SK-N-SH treated with all-trans-retinoic acid at 6 μM for 48 hours (cell line): ENCODE measurements around the gene FBXW12.

Experiments
- ATAC-seq: fragments of 200-7000 bp; cut with Tn5 transposase; 3 replicates; pipeline ENCODE4 v1.9.1; 2020; ENCODE audit warnings: mild to moderate bottlenecking, moderate library complexity
- ARNTL ChIP-seq: fragments of 450-650 bp; formaldehyde crosslinking; IDR thresholded peaks from 2 replicates; pipeline ENCODE4 v1.5.0; 2020; ENCODE audit warnings: low read depth, mild to moderate bottlenecking, moderate library complexity, borderline replicate concordance
- BACH2 ChIP-seq: fragments of 250-450 bp; sonication (Bioruptor Pico); IDR thresholded peaks from 2 replicates; pipeline ENCODE4 v1.9.0; 2021; ENCODE audit warnings: mild to moderate bottlenecking, borderline replicate concordance
- CSDC2 ChIP-seq: fragments of 250-450 bp; sonication (Bioruptor Pico); IDR thresholded peaks from 2 replicates; pipeline ENCODE4 v1.5.0; 2020; ENCODE audit warnings: mild to moderate bottlenecking, moderate library complexity
- CSRNP3 ChIP-seq: fragments of 250-450 bp; sonication (Bioruptor Pico); IDR thresholded peaks from 2 replicates; pipeline ENCODE4 v1.5.1; 2021; ENCODE audit warnings: mild to moderate bottlenecking, moderate library complexity
- ESRRG ChIP-seq: fragments of 250-450 bp; sonication (Bioruptor Pico); IDR thresholded peaks from 2 replicates; pipeline ENCODE4 v1.6.1; 2021; ENCODE audit warnings: mild to moderate bottlenecking
- ISL1 ChIP-seq: fragments of 250-450 bp; sonication (Bioruptor Pico); IDR thresholded peaks from 2 replicates; pipeline ENCODE4 v2.1.2; 2022; ENCODE audit warnings: mild to moderate bottlenecking, moderate library complexity
- PATZ1 ChIP-seq: fragments of 250-450 bp; sonication (Bioruptor Pico); IDR thresholded peaks from 2 replicates; pipeline ENCODE4 v1.8.0; 2020; ENCODE audit warnings: mild to moderate bottlenecking, moderate library complexity, borderline replicate concordance
- PPARA ChIP-seq: fragments of 250-450 bp; sonication (Bioruptor Pico); IDR thresholded peaks from 2 replicates; pipeline ENCODE4 v1.5.0; 2020; ENCODE audit warnings: mild to moderate bottlenecking, borderline replicate concordance
- RARB ChIP-seq: fragments of 250-450 bp; sonication (Bioruptor Pico); IDR thresholded peaks from 2 replicates; pipeline ENCODE4 v1.8.0; 2021; ENCODE audit warnings: mild to moderate bottlenecking, moderate library complexity
- SNAI2 ChIP-seq: fragments of 250-450 bp; sonication (Bioruptor Pico); IDR thresholded peaks from 2 replicates; pipeline ENCODE4 v1.5.0; 2020; ENCODE audit warnings: mild to moderate bottlenecking, moderate library complexity
- TCF4 ChIP-seq: fragments of 250-450 bp; sonication (Bioruptor Pico); IDR thresholded peaks from 2 replicates; pipeline ENCODE4 v1.8.0; 2021; ENCODE audit warnings: mild to moderate bottlenecking, moderate library complexity, borderline replicate concordance
- ZC3H10 ChIP-seq: fragments of 250-450 bp; sonication (Bioruptor Pico); IDR thresholded peaks from 2 replicates; pipeline ENCODE4 v1.5.1; 2021; ENCODE audit warnings: mild to moderate bottlenecking, moderate library complexity
- ZFP3 ChIP-seq: fragments of 250-450 bp; sonication (Bioruptor Pico); IDR thresholded peaks from 2 replicates; pipeline ENCODE4 v1.5.0; 2020; ENCODE audit warnings: mild to moderate bottlenecking, moderate library complexity
- ZFP30 ChIP-seq: fragments of 450-650 bp; formaldehyde crosslinking; IDR thresholded peaks from 2 replicates; pipeline ENCODE4 v1.5.0; 2022; ENCODE audit warnings: mild to moderate bottlenecking, moderate library complexity
- ZNF565 ChIP-seq: fragments of 450-650 bp; formaldehyde crosslinking; conservative IDR thresholded peaks from 2 replicates; pipeline ENCODE4 v1.5.0; 2020; ENCODE audit warnings: low read depth, mild to moderate bottlenecking, moderate library complexity
- ZNF70 ChIP-seq: fragments of 450-650 bp; formaldehyde crosslinking; IDR thresholded peaks from 2 replicates; pipeline ENCODE4 v1.5.0; 2020; ENCODE audit warnings: mild to moderate bottlenecking, moderate library complexity
- ZNF8 ChIP-seq: fragments of 450-650 bp; formaldehyde crosslinking; IDR thresholded peaks from 2 replicates; pipeline ENCODE4 v1.5.0; 2020; ENCODE audit warnings: mild to moderate bottlenecking, moderate library complexity
- TF ChIP-seq, protein P1 (sequence below): fragments of 250-450 bp; sonication (Bioruptor Pico); IDR thresholded peaks from 2 replicates; pipeline ENCODE4 v1.8.0; 2021; ENCODE audit warnings: low read depth, mild to moderate bottlenecking, moderate library complexity, borderline replicate concordance
- TF ChIP-seq, protein P2 (sequence below): fragments of 250-450 bp; sonication (Bioruptor Pico); IDR thresholded peaks from 2 replicates; pipeline ENCODE4 v1.5.0; 2020; ENCODE audit warnings: mild to moderate bottlenecking, moderate library complexity
- TF ChIP-seq, protein P3 (sequence below): fragments of 250-450 bp; sonication (Bioruptor Pico); IDR thresholded peaks from 2 replicates; pipeline ENCODE4 v1.5.1; 2020; ENCODE audit warnings: low read depth, mild to moderate bottlenecking, moderate library complexity

Gene FBXW12

GRCh38 chr3:48436855-48437254 is 64.8 kb downstream of the FBXW12 start:
- no peak for ATAC-seq
- TF ChIP-seq, protein P1, sequence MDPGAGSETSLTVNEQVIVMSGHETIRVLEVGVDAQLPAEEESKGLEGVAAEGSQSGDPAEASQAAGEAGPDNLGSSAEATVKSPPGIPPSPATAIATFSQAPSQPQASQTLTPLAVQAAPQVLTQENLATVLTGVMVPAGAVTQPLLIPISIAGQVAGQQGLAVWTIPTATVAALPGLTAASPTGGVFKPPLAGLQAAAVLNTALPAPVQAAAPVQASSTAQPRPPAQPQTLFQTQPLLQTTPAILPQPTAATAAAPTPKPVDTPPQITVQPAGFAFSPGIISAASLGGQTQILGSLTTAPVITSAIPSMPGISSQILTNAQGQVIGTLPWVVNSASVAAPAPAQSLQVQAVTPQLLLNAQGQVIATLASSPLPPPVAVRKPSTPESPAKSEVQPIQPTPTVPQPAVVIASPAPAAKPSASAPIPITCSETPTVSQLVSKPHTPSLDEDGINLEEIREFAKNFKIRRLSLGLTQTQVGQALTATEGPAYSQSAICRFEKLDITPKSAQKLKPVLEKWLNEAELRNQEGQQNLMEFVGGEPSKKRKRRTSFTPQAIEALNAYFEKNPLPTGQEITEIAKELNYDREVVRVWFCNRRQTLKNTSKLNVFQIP (CRISPR knock-in tag): no peak
- TF ChIP-seq BACH2 (no peak), PATZ1 (CRISPR knock-in tag) (no peak), RARB (no peak), TCF4 (no peak)

GRCh38 chr3:48437812-48438211 is 65.8 kb downstream of the FBXW12 start:
- no peak for ATAC-seq
- TF ChIP-seq CSRNP3 (no peak), PPARA (no peak), ZFP30 (CRISPR knock-in tag) (no peak), ISL1 (CRISPR knock-in tag) (no peak), ARNTL (CRISPR knock-in tag) (no peak), PATZ1 (CRISPR knock-in tag) (no peak), ZFP3 (CRISPR knock-in tag) (no peak), RARB (no peak), ZC3H10 (CRISPR knock-in tag) (no peak), ESRRG (CRISPR knock-in tag) (no peak), ZNF565 (no peak), TCF4 (no peak), CSDC2 (CRISPR knock-in tag) (no peak), BACH2 (no peak)
- TF ChIP-seq, protein P1 (CRISPR knock-in tag): no peak
- TF ChIP-seq, protein P2, sequence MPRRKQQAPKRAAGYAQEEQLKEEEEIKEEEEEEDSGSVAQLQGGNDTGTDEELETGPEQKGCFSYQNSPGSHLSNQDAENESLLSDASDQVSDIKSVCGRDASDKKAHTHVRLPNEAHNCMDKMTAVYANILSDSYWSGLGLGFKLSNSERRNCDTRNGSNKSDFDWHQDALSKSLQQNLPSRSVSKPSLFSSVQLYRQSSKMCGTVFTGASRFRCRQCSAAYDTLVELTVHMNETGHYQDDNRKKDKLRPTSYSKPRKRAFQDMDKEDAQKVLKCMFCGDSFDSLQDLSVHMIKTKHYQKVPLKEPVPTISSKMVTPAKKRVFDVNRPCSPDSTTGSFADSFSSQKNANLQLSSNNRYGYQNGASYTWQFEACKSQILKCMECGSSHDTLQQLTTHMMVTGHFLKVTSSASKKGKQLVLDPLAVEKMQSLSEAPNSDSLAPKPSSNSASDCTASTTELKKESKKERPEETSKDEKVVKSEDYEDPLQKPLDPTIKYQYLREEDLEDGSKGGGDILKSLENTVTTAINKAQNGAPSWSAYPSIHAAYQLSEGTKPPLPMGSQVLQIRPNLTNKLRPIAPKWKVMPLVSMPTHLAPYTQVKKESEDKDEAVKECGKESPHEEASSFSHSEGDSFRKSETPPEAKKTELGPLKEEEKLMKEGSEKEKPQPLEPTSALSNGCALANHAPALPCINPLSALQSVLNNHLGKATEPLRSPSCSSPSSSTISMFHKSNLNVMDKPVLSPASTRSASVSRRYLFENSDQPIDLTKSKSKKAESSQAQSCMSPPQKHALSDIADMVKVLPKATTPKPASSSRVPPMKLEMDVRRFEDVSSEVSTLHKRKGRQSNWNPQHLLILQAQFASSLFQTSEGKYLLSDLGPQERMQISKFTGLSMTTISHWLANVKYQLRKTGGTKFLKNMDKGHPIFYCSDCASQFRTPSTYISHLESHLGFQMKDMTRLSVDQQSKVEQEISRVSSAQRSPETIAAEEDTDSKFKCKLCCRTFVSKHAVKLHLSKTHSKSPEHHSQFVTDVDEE (CRISPR knock-in tag): no peak
- TF ChIP-seq, all 23 proteins: peak for 0

DNA sequence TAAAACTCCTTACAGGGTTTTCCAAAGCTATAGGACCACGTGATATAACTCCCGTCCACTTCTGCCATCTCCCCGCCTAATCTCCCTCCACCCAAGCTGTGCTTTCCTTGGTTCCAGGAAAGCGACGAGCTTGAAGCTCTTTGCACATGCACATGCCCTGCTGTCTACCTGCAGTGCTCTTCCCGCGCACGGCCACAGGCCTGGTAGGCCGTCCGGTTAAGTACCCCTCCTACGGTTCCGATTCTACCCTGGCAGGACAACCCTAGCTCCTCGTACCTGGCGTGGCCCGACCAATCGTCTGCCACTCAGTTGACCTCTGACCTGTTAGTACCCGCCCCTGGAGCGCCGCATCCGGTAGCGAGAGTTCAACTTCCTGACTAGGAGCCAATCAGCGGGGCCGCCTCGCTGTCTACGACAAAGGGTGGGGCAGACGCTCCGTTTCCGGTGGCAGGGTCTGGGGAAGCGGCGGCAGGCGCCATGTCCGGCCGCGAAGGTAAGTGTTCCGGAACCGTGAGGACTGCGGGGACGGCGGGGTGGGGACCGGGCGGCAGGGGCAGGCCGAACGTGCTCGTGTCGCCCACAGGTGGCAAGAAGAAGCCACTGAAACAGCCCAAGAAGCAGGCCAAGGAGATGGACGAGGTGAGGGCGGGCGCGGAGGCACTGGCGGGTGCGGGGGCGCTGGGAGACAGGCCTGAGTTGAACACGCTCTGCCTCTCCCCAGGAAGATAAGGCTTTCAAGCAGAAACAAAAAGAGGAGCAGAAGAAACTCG is 68.0 kb downstream of the FBXW12 start, which contains the start of the genes CCDC51 and TMA7:
Gene CCDC51, minus strand, starts transcription at position 300 of the 770 bp plus-strand sequence. CDS start 4,991 bp downstream, outside the sequence.
Gene TMA7, plus strand, starts transcription at position 438 of the 770 bp plus-strand sequence. Its CDS starts 40 bp downstream, at position 478.
- ATAC-seq: peak; percentile 97
- TF ChIP-seq SNAI2 (CRISPR knock-in tag) (no peak), ZNF70 (CRISPR knock-in tag) (no peak), BACH2 (no peak), PATZ1 (CRISPR knock-in tag) (no peak), CSRNP3 (no peak), ZC3H10 (CRISPR knock-in tag) (no peak), ZNF8 (CRISPR knock-in tag) (no peak)
- TF ChIP-seq, protein P3, sequence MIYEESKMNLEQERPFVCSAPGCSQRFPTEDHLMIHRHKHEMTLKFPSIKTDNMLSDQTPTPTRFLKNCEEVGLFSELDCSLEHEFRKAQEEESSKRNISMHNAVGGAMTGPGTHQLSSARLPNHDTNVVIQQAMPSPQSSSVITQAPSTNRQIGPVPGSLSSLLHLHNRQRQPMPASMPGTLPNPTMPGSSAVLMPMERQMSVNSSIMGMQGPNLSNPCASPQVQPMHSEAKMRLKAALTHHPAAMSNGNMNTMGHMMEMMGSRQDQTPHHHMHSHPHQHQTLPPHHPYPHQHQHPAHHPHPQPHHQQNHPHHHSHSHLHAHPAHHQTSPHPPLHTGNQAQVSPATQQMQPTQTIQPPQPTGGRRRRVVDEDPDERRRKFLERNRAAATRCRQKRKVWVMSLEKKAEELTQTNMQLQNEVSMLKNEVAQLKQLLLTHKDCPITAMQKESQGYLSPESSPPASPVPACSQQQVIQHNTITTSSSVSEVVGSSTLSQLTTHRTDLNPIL (CRISPR knock-in tag): no peak
